ENCODE measurements around the gene GULP1. TPM values are rescaled to one million over a fixed set of nuclear protein-coding genes. Genes with fewer than 3 reads are reported as not detected.

Gene GULP1
- total and polyA plus RNA-seq, 10 of the 15 experiments (the other 5 are each of a cell fraction or from before 2014, with no cell fraction given): 0.02 to 1.3 (median 0.15) TPM; not detected in 5

DNA sequence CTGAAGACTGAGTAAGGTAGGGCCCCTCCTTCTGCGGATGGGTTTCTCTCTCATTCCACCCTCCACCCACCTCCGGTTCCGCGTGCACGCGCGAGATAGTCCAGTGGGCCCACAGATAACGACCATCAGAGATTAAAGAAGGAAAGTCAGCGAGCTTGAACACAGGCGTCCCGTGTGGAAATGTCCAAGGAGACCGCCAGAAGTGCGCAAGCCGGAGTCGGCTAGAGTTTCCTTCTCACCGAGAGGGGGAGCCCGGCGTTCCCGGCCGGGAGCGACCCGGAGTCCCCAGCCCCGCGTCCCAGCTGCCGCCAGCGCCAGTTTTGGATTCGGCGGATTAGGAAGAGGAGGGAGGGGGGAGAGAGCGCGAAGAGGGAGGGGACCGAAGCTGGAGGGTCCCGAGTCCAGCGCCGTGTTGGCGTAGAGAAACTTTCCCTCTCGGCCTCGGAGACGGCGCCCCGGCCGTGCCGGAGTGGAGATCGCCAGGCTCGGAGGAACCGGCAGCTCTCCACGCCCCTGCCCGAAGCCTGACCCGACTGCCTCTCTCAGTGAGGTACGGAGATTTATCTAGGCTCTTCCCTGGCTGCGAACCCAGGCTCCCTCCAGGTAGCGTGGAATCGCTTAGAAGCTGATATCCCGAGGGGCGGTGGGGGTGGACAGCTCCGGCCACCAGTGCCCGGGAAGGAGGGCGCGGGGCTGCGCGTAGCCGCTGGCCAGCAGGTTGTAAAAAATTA is at the start of gene GULP1 (continued):
- TF ChIP-seq SMC3 (IDR thresholded peaks at IDR 0.05; ENCODE audit: borderline replicate concordance, low read length) (no peak), CHD1 (IDR thresholded peaks at IDR 0.05; ENCODE audit: low read depth, low read length) (no peak), IRF4 (IDR thresholded peaks at IDR 0.05; ENCODE audit: low read depth, low read length) (no peak), SREBF1 (IDR thresholded peaks at IDR 0.05; ENCODE audit: low read length) (no peak)
- TF ChIP-seq, protein P1, sequence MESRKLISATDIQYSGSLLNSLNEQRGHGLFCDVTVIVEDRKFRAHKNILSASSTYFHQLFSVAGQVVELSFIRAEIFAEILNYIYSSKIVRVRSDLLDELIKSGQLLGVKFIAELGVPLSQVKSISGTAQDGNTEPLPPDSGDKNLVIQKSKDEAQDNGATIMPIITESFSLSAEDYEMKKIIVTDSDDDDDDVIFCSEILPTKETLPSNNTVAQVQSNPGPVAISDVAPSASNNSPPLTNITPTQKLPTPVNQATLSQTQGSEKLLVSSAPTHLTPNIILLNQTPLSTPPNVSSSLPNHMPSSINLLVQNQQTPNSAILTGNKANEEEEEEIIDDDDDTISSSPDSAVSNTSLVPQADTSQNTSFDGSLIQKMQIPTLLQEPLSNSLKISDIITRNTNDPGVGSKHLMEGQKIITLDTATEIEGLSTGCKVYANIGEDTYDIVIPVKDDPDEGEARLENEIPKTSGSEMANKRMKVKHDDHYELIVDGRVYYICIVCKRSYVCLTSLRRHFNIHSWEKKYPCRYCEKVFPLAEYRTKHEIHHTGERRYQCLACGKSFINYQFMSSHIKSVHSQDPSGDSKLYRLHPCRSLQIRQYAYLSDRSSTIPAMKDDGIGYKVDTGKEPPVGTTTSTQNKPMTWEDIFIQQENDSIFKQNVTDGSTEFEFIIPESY (IDR thresholded peaks at IDR 0.05): no peak

DNA sequence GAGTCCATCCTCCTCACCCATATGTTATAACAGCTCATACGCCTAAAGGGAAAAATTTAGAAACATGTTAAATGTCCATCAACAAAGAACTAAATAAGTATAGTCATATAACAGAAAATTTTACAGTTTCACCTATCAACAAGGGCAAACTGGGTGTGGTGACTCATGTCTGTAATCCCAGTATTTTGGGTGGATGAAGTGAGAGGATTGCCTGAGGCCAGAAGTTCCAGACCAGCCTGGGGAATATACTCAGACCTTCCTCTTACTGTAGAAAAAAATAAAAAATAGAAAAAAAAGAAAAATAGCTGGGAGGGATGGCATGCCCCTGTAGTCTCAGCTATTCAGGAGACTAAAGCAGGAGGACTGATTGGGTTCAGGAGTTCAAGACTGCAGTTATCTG is 48.3 kb upstream of the GULP1 start:
- Histone ChIP-seq H3K9ac (ENCODE audit: control insufficient read depth, insufficient read depth, low read length) (no peak overlapping the region), H3K79me2 (ENCODE audit: control insufficient read depth, insufficient read depth, low read length) (no peaks in the 10 kb centered on the region), H3K4me2 (ENCODE audit: control insufficient read depth, insufficient read depth) (no peak overlapping the region), H4K20me1 (ENCODE audit: control insufficient read depth, insufficient read depth) (no peaks in the 10 kb centered on the region), H3K4me1 (ENCODE audit: control insufficient read depth, insufficient read depth, low read length) (no peaks in the 10 kb centered on the region), H3K9me3 (replicated peaks; ENCODE audit: control insufficient read depth, insufficient read depth, low read length) (no peaks in the 10 kb centered on the region), H3K27ac (ENCODE audit: control insufficient read depth, insufficient read depth) (no peak overlapping the region), H3K27me3 (replicated peaks in 1 of 2; ENCODE audit: control insufficient read depth in 2 of 2, insufficient read depth in 2 of 2, low read length in 1 of 2) (no peaks in the 10 kb centered on the region), H3K36me3 (ENCODE audit: control insufficient read depth in 2 of 2, insufficient read depth in 2 of 2, low read length in 1 of 2) (no peaks in the 10 kb centered on the region), H2AFZ (ENCODE audit: control insufficient read depth, low read depth, low read length) (no peak overlapping the region), H3K4me3 (no peak overlapping the region)
- in situ Hi-C loops (cut with MboI): no loop called here
- ATAC-seq: no peak
- ChIA-PET SMC1A (ENCODE audit: uncharacterized antibody, unreplicated experiment) (interaction anchor here (0.8 to 1.4 kb wide), 3 partner anchors 10 to 125 kb away, joined by 3 read pairs; no protein-coding TSS in a partner anchor), POLR2A (interaction anchor here (0.7 kb wide), 1 partner anchor 1539 kb away, joined by 6 read pairs; no protein-coding TSS in a partner anchor), RAD21 (ENCODE audit: unreplicated experiment) (no interaction called here), CTCF (no interaction called here)
- 36% methylated on average over 1 of the region's 1 CpG for WGBS (ENCODE audit: insufficient coverage, insufficient replicate concordance, low lambda C conversion rate, missing lambda C conversion rate)
- no TSS peak for BruUV-seq (replicated peaks)
- FAIRE-seq: no peak
- intact Hi-C loops (cut with micrococcal nuclease; ENCODE audit: unreplicated experiment): no loop called here
- no peak for DNase-seq (ENCODE audit: low read depth, low spot score)
- TF ChIP-seq ZNF217 (IDR thresholded peaks at IDR 0.05) (no peak), EZH2 (IDR thresholded peaks at IDR 0.05; ENCODE audit: borderline replicate concordance, control insufficient read depth, low read depth, low read length) (no peak), FOS (IDR thresholded peaks at IDR 0.05; ENCODE audit: borderline replicate concordance, extremely low read depth, insufficient read length) (no peak), MEF2A (IDR thresholded peaks at IDR 0.05; ENCODE audit: insufficient read depth, low read depth, low read length) (no peak), SUZ12 (IDR thresholded peaks at IDR 0.05; ENCODE audit: unreplicated experiment) (no peak), RELA (IDR thresholded peaks at IDR 0.05; ENCODE audit: borderline replicate concordance, partially characterized antibody) (no peak), RUNX3 (IDR thresholded peaks at IDR 0.05; ENCODE audit: low read length) (no peak), NFIC (IDR thresholded peaks at IDR 0.05; ENCODE audit: low read depth, low read length) (no peak), ZBED1 (IDR thresholded peaks at IDR 0.05; ENCODE audit: borderline replicate concordance) (no peak), SIX5 (IDR thresholded peaks at IDR 0.05; ENCODE audit: low read depth, low read length, severe bottlenecking) (no peak), TCF7 (IDR thresholded peaks at IDR 0.05; ENCODE audit: borderline replicate concordance) (no peak), RFX5 (IDR thresholded peaks at IDR 0.05; ENCODE audit: low read depth, low read length) (no peak)
- TF ChIP-seq, protein P2, sequence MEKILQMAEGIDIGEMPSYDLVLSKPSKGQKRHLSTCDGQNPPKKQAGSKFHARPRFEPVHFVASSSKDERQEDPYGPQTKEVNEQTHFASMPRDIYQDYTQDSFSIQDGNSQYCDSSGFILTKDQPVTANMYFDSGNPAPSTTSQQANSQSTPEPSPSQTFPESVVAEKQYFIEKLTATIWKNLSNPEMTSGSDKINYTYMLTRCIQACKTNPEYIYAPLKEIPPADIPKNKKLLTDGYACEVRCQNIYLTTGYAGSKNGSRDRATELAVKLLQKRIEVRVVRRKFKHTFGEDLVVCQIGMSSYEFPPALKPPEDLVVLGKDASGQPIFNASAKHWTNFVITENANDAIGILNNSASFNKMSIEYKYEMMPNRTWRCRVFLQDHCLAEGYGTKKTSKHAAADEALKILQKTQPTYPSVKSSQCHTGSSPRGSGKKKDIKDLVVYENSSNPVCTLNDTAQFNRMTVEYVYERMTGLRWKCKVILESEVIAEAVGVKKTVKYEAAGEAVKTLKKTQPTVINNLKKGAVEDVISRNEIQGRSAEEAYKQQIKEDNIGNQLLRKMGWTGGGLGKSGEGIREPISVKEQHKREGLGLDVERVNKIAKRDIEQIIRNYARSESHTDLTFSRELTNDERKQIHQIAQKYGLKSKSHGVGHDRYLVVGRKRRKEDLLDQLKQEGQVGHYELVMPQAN (conservative IDR thresholded peaks at IDR 0.05): no peak
- TF ChIP-seq, protein P3, sequence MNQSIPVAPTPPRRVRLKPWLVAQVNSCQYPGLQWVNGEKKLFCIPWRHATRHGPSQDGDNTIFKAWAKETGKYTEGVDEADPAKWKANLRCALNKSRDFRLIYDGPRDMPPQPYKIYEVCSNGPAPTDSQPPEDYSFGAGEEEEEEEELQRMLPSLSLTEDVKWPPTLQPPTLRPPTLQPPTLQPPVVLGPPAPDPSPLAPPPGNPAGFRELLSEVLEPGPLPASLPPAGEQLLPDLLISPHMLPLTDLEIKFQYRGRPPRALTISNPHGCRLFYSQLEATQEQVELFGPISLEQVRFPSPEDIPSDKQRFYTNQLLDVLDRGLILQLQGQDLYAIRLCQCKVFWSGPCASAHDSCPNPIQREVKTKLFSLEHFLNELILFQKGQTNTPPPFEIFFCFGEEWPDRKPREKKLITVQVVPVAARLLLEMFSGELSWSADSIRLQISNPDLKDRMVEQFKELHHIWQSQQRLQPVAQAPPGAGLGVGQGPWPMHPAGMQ (IDR thresholded peaks at IDR 0.05; ENCODE audit: borderline replicate concordance): no peak
